HG03354 (cell line): ENCODE results near the gene CHRM4.

Source experiments
- ATAC-seq: cut with Tn5 transposase; IDR thresholded peaks from one replicate; pipeline ENCODE4 v1.9.1; 2021; ENCODE audit warnings: mild to moderate bottlenecking; ENCODE audit not compliant: unreplicated experiment, poor library complexity, severe bottlenecking

Gene CHRM4

DNA sequence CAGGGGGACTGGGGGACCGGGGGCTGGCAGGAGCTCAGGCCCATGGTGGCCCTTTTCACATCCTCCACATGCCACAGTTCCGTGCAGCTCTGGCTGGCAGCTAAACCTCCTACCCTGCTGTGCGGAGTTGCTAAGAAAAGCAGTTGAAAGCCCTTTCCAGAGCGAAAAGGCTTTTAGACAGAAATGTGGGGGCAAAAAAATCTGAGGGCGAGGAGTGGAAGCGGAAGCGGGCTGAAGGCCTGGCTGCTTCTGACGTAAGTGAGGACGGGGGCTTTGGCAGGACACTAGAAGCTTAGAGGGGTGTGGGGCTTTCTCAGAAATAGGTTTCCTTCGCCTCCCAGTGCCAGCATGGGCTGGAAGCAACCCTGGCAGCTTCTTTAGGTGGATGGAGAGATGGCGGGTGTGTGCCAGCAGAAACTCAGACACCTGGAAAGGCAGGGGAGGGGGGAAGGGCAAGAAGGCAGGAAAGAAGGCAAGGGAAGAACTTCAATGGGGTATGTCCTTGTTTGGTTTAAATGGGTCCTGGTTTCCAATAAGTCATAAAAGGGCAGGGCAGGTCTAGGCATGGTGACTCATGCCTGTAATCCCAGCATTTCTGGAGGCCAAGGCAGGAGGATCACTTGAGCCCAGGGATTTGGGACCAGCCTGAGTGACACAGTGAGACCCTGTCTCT is 55.5 kb downstream of the CHRM4 start:
- no peak for ATAC-seq

DNA sequence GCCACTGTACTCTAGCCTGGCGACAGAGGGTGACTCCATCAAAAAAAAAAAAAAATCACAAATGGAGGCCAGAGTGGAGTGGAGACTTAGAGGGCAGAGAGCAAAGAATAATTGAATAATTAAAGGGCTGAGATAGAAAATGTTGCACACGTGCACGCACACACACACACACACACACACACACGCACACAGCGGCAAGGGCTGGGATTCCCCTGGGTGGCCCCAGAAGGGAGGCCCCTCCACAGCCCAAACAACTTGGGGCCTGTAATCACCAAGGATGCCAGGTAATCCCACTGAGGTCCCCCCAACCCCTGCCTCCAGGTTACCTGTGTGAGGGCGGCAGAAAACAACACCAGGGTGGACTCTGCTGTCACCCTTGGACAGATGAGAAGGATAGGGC is 56.3 kb downstream of the CHRM4 start:
- no peak for ATAC-seq

DNA sequence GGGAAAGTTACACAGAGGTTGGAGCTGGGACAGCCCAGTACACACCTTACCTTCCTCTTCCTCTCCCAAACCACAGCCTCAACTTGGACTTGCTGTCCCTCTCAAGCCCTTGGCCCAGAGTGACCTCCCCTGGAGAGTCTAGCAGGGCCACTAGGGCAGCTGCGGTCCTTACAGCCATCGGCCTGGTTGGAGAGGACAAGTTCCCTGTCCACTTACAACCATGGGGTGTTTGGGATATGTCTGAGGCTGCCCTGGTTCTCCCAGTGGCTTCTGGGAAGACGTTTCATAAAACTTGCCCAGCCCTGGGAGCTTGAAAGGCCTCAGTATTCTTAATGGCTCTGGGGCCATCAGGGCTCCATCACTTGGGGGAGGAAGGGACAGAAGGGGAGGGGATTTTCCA is 57.4 kb downstream of the CHRM4 start:
- ATAC-seq, result no peak
